ENCODE measurements around the gene SV2C. TPM values are rescaled to one million over a fixed set of nuclear protein-coding genes. Genes with fewer than 3 reads are reported as not detected.
"Not testable (repeated sequence)": the region's sequence is repeated elsewhere in the genome, so short reads cannot be mapped to it uniquely, and the experiment has no call there.

SV2C gene
- total RNA-seq, 1 experiment from 2014 or later = not detected

DNA sequence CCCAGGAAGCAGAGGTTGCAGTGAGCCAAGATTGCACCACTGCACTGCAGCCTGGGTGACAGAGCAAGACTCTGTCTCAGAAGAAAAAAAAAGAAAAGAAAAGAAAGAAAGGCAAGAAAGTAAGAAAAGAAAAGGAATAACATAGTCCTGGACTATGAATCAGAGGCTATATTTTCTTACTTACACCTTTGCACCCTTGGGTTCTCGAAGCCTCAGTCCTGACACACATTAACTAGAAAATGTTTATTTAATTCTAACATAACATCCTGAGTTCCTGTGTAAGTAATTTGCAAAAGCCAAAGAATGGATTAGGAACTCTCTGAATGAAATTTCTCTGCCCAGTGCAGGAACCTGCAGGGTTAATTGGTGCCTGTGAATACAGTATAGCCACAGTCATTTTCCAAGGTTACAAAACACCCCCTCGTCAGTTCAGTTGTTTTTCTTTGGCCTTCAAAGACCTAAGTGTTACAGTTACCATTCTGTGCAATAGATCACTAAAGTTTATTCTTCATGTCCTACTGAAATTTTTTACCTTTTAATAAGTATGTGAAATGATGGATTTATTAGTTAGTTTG is 147.6 kb downstream of the SV2C start:
- Mint-ChIP-seq H3K4me3 (ENCODE audit: unreplicated experiment) (no peak overlapping the region), H3K27ac (ENCODE audit: low read depth, unreplicated experiment) (no peak overlapping the region), H3K9me3 (ENCODE audit: unreplicated experiment) (no peaks in the 10 kb centered on the region), H3K4me1 (ENCODE audit: insufficient read depth, unreplicated experiment) (no peaks in the 10 kb centered on the region), H3K27me3 (ENCODE audit: insufficient read depth, unreplicated experiment) (peaks cover 13% of the 10 kb centered on the region), H3K36me3 (ENCODE audit: insufficient read depth, unreplicated experiment) (no peaks in the 10 kb centered on the region)
- ChIA-PET CTCF (no interaction called here), POLR2A (no interaction called here)
- BruUV-seq (replicated peaks) = no TSS peak
- TF ChIP-seq, protein P1, sequence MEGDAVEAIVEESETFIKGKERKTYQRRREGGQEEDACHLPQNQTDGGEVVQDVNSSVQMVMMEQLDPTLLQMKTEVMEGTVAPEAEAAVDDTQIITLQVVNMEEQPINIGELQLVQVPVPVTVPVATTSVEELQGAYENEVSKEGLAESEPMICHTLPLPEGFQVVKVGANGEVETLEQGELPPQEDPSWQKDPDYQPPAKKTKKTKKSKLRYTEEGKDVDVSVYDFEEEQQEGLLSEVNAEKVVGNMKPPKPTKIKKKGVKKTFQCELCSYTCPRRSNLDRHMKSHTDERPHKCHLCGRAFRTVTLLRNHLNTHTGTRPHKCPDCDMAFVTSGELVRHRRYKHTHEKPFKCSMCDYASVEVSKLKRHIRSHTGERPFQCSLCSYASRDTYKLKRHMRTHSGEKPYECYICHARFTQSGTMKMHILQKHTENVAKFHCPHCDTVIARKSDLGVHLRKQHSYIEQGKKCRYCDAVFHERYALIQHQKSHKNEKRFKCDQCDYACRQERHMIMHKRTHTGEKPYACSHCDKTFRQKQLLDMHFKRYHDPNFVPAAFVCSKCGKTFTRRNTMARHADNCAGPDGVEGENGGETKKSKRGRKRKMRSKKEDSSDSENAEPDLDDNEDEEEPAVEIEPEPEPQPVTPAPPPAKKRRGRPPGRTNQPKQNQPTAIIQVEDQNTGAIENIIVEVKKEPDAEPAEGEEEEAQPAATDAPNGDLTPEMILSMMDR (IDR thresholded peaks at IDR 0.05; ENCODE audit: unreplicated experiment) = no peak
- no peak for DNase-seq (ENCODE audit: unreplicated experiment)
- intact Hi-C loops (cut with micrococcal nuclease) = no loop called here

- ChIA-PET CTCF (interaction anchor here (0.9 kb wide), 1 partner anchor 59 kb away, joined by 6 read pairs; no protein-coding TSS in a partner anchor), POLR2A (no interaction called here)
- TF ChIP-seq, protein P1 (IDR thresholded peaks at IDR 0.05; ENCODE audit: unreplicated experiment) = no peak
- peaks cover 25% of the 10 kb centered on the region for H3K27me3 Mint-ChIP-seq (ENCODE audit: insufficient read depth, unreplicated experiment)
- no peaks in the 10 kb centered on the region for H3K9me3 Mint-ChIP-seq (ENCODE audit: unreplicated experiment)
- H3K36me3 Mint-ChIP-seq (ENCODE audit: insufficient read depth, unreplicated experiment) = no peaks in the 10 kb centered on the region
- no peak overlapping the region for H3K4me3 Mint-ChIP-seq (ENCODE audit: unreplicated experiment)
- H3K27ac Mint-ChIP-seq (ENCODE audit: low read depth, unreplicated experiment) = no peak overlapping the region
- intact Hi-C loops (cut with micrococcal nuclease) = no loop called here
- no TSS peak for BruUV-seq (replicated peaks)
- H3K4me1 Mint-ChIP-seq (ENCODE audit: insufficient read depth, unreplicated experiment) = no peaks in the 10 kb centered on the region
- no peak for DNase-seq (ENCODE audit: unreplicated experiment)
These were observed 151.5 kb downstream of the SV2C start for GRCh38 chr5:76234665-76235064.

DNA sequence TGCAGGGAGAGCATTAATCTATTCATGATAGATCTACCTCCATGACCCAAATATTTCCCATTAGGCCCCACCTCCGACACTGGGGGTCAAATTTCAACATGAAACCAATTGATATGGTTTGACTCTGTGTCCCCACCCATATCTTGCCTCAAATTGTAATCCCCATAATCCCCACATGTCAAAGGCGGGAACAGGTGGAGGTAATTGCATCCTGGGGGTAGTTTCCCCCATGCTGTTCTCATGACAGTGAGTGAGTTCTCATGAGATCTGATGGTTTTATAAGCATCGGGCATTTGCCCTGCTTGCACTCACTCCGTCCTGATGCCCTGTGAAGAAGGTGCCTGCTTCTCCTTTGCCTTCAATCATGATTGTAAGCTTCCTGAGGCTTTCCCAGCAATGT is 153.5 kb downstream of the SV2C start:
- BruUV-seq (replicated peaks) = no TSS peak
- POLR2A ChIA-PET = no interaction called here
- Mint-ChIP-seq H3K36me3 (ENCODE audit: insufficient read depth, unreplicated experiment) (no peaks in the 10 kb centered on the region), H3K4me3 (ENCODE audit: unreplicated experiment) (no peak overlapping the region), H3K4me1 (ENCODE audit: insufficient read depth, unreplicated experiment) (no peaks in the 10 kb centered on the region), H3K27me3 (ENCODE audit: insufficient read depth, unreplicated experiment) (peaks cover 35% of the 10 kb centered on the region), H3K9me3 (ENCODE audit: unreplicated experiment) (no peaks in the 10 kb centered on the region), H3K27ac (ENCODE audit: low read depth, unreplicated experiment) (no peak overlapping the region)
- CTCF ChIA-PET = no interaction called here
- intact Hi-C loops (cut with micrococcal nuclease) = no loop called here
- TF ChIP-seq, protein P1 (IDR thresholded peaks at IDR 0.05; ENCODE audit: unreplicated experiment) = no peak
- no peak for DNase-seq (ENCODE audit: unreplicated experiment)

- H3K4me3 Mint-ChIP-seq (ENCODE audit: unreplicated experiment) = no peak overlapping the region
- H3K27ac Mint-ChIP-seq (ENCODE audit: low read depth, unreplicated experiment) = no peak overlapping the region
- BruUV-seq (replicated peaks) = no TSS peak
- CTCF ChIA-PET = no interaction called here
- intact Hi-C loops (cut with micrococcal nuclease) = no loop called here
- H3K9me3 Mint-ChIP-seq (ENCODE audit: unreplicated experiment) = no peaks in the 10 kb centered on the region
- H3K36me3 Mint-ChIP-seq (ENCODE audit: insufficient read depth, unreplicated experiment) = no peaks in the 10 kb centered on the region
- POLR2A ChIA-PET = no interaction called here
- H3K27me3 Mint-ChIP-seq (ENCODE audit: insufficient read depth, unreplicated experiment) = peaks cover 46% of the 10 kb centered on the region
- TF ChIP-seq, protein P1 (IDR thresholded peaks at IDR 0.05; ENCODE audit: unreplicated experiment) = no peak
- no peaks in the 10 kb centered on the region for H3K4me1 Mint-ChIP-seq (ENCODE audit: insufficient read depth, unreplicated experiment)
- no peak for DNase-seq (ENCODE audit: unreplicated experiment)
These were observed 157.2 kb downstream of the SV2C start for GRCh38 chr5:76240336-76240735.

- H3K4me1 Mint-ChIP-seq (ENCODE audit: insufficient read depth, unreplicated experiment); BruUV-seq (replicated peaks); intact Hi-C loops (cut with micrococcal nuclease); POLR2A ChIA-PET; H3K4me3 Mint-ChIP-seq (ENCODE audit: unreplicated experiment); CTCF ChIA-PET; DNase-seq (ENCODE audit: unreplicated experiment); H3K36me3 Mint-ChIP-seq (ENCODE audit: insufficient read depth, unreplicated experiment); H3K9me3 Mint-ChIP-seq (ENCODE audit: unreplicated experiment); H3K27ac Mint-ChIP-seq (ENCODE audit: low read depth, unreplicated experiment): not testable (repeated sequence)
- peaks cover 46% of the 10 kb centered on the region for H3K27me3 Mint-ChIP-seq (ENCODE audit: insufficient read depth, unreplicated experiment)
These were observed 159.0 kb downstream of the SV2C start for GRCh38 chr5:76242155-76242554.
